ENCODE data around the gene LYPD3.

LYPD3 gene

DNA sequence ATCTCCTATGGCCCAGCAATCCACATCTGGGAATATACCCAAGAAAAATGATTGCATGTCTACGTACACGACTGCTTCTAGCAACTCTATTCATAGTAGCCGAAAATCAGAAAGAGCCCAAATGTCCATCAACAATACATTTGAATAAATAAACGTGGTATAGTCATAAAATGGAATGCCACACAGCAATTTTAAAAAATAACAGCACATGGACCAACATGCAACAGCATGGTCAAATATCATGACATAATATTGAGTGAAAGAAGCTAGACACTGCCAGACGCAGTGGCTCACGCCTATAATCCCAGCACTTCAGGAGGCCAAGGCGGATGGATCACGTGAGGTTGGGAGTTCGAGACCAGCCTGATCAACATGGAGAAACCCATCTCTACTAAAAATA is 34.4 kb downstream of the LYPD3 start:
- no peak for DNase-seq

DNA sequence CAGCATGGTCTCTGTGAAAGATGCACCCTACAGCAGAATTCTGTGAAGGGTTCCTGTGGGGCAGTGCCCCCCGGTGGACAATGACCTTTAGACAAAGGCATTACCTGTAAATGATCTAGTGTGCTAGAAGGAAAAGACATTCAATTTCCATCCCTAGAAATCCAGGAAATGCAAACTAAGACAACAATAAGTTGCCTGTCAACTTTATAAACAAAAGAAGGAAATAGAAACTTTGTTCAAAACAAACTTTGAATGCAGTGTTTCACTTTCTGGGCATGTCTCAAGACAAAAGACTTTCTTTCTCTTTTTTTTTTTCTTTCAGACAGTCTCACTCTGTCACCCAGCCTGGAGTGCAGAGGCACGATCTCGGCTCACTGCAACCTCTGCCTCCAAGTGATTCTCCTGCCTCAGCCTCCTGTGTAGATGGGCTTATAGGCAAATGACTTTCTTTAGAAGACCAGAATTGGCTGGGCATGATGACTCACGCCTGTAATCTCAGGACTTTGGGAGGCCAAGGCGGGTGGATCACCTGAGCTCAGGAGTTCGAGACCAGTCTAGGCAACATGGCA is 35.2 kb downstream of the LYPD3 start:
- peak in 1 of 2 donors; percentile 29 for DNase-seq

DNA sequence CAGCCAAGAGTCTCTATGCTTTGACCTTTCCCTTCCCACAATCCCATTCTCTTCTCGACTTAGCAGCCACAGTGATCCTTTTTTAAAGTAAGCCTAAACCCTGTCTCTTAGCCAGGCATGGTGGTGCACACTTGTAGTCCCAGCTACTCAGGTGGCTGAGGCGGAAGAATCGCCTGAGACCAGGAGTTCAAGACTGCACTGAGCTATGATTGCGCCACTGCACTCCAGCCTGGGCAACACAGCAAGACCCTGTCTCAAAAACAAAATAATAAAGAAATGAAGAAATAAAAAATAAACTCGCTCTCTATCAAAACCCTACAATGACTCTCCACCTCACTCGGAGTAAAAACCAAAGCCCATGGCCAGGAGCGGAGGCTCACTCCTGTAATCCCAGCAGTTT is 36.0 kb downstream of the LYPD3 start:
- DNase-seq: no peak

DNA sequence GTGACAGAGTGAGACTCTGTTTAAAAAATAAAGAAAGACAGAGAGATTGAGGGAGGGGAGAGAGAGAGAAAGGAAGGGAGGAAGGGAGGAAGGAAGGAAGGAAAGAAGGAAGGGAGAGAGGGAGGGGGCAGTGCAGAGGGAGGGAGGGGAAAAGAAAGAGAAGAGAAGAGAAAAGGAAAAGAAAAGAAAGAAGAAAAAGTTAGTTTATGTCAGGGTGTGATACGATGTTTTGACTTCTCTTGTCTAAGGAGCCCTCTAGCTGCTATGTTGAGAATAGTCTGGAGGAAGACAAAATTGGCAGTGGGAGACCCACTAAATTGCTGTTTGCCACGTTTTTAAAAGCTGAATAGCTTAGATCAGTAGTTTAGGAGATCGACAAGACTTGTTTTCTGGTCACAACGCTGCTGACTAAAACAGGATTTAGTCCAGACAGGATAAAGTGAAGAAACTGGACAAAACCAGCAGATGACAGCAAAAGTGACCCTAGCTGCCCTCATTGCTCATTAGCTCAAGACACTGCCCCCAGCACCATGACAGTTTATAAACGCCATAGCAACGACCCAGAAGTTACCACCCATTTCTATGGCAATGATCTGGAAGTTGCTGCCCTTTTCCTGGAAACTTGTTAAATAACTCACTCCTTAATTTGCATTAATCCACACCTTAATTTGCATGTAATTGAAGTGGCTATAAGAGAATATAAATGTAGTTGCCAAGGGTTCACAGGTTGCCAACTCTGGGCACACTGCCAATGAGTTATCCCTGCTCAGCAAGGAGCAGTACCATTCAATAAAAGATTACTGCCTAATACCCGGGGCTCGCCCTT is 39.6 kb downstream of the LYPD3 start:
- DNase-seq: no peak

DNA sequence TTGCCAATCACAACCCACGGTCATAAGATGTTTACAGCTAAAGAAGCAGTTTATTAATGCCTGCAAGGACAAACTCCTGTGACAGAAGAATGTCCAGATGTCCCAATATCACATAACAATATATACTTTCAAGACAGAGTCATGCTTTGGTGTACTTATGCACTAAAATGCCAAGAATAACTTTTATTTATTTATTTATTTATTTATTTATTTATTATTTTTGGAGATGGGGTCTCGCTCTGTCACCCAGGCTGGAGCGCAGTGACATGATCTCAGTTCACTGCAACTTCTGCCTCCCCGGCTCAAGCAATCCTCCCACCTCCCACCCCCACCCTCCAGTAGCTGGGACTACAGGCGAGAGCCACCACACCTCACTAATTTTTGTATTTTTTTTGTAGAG is 41.6 kb downstream of the LYPD3 start:
- no peak for DNase-seq

DNA sequence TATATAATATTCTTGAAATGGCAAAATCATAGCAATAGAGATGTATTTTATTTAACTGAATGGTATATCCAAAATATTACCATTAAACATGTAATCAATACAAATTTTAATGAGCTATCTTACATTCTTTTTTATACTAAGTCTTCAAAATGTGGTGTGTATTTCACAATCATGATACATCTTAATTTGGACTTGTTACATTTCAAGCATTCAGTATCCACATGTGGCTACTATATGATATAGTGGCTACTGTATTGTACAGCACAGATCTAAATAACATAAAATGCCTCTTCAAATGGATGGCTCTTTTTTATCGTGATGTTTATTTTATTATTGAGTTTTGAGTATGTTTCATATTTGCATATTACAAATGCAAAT is 42.7 kb downstream of the LYPD3 start:
- no peak for DNase-seq

DNA sequence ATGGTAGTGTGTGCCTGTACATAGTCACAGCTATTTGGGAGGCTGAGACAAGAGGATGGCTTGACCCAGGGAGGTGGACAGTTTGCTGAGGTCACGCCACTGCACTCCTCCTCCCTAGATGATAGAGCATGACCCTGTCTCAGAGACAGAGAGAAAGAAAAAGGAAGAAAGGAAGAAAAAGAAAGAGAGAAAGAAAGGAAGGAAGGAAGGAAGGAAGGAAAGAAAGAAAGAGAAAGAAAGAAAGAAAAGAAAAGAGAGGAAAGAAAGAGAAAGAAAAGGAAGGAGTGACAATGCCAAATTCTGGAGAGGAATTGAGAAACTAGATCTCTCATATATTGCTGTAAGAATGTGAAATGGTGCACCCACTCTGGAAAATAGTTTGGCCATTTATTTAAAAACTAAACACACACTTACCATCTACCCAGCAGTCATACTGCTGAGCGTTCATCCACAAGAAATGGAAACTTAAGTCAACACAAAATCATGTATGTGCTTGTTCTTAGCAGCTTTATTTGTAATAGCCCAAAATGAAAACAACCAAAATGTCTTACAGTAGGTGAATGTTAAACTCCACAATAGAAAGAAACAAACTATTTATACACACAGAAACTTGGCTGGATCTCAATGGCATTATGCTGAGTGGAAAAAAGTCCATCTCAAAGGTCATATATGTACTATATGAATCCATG is 43.3 kb downstream of the LYPD3 start:
- no peak for DNase-seq

DNA sequence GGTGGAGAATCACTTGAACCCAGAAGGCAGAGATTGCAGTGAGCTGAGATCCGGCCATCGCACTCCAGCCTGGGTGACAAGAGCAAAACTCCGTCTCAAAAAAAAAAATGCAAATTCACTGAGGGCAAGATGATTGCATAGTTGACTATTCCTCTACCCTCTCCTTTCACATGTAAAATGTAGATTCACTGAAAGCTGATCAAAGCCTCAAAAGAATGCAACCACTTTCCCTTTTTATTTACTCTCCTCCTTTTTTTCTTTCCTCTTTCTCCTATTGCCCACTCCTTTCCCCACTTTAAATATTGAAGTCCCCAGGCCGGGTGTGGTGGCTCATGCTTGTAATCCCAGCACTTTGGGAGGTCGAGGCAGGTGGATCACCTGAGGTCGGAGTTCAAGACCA is 44.5 kb downstream of the LYPD3 start:
- DNase-seq: no peak

DNA sequence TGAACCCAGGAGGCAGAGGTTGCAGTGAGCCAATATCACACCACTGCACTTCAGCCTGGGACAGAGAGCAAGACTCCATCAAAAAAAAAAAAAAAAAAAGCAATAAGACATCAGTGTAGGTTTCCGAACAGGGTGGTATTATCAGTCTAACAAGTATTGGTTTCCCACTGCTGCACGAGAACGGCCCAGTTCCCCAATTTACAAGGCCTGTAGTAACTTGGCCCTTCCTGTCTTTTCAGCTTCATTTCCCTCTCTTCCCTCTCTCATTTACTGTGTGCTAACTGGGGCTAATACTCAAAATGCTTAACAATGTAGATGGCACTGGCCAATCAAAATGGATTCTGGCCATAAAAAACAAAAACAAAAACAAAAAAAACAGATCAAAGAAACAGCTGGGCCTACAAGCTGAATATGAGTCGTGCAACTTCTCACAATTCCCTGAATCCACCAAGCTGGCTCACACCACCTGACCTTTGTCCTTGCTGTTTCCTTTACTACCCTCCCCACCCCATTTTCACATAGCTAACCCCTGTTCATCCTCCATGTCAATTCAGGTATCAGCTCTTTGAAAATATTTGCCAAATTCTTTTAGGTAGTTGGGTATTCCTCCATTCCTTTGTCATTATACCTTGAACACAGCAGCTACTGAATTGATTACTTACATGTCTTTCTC is 48.3 kb downstream of the LYPD3 start:
- DNase-seq: peak in 1 of 2 donors; percentile 10

DNA sequence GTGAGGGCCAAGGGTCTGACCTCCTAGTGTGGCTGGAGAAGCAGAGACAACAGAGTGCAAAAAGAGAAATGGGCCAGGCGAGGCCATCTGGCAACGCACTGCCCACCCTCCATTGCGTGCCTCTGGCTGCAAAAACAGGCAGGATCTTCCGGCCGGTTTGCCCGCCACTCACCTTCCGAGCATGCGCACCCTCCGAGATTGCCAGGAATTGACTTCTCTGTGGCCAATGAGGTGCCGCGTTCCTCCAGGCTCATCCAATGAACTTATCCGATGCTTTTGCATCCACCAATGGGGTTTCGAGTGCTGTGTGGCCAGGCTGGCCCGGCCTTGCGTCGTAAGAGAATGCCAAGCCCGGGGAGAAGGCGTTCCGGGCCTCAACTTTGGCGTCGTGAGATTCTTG is 50.9 kb downstream of the LYPD3 start, which contains the start of gene TEX101:
Gene TEX101, plus strand, starts transcription at position 337 of the 400 bp plus-strand sequence. CDS start 1,030 bp downstream, outside the sequence.
- DNase-seq: no peak

DNA sequence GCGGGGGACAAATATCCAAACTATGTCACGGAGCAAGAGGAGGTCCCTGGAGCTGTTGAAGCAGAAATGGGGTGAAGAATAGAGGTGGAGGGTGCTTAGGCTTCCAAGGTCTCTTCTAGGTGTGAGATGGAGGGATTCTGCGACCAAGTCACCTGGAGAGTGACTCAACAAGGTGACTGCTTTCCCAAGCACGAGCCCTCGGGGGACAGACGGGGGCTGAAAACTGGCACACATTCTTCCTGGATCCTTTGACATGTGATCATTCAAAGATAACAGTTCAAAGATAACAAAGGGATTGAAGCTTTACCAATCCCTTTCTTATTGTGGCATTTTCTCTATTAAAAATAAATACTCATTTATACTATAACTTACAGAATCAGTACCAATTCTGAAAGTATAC is 53.0 kb downstream of the LYPD3 start:
- no peak for DNase-seq
